HG03439 (cell line): Measurements from ENCODE around the gene TBC1D30.
"Not testable (repeated sequence)": the region's sequence is repeated elsewhere in the genome, so short reads cannot be mapped to it uniquely, and the experiment has no call there.

Experiments
- ATAC-seq: cut with Tn5 transposase; IDR thresholded peaks from one replicate; pipeline ENCODE4 v1.9.1; 2021; ENCODE audit warnings: mild to moderate bottlenecking, moderate library complexity; ENCODE audit not compliant: unreplicated experiment

Gene TBC1D30

GRCh38 chr12:64806173-64806572 lies 18.3 kb upstream of the TBC1D30 start:
- ATAC-seq, result no peak

GRCh38 chr12:64806593-64807460 lies 17.6 kb upstream of the TBC1D30 start:
- ATAC-seq, result no peak

GRCh38 chr12:64808110-64808509 lies 16.3 kb upstream of the TBC1D30 start:
- no peak for ATAC-seq

- no peak for ATAC-seq
Measured at GRCh38 chr12:64810831-64811230, 13.6 kb upstream of the TBC1D30 start.

- no peak for ATAC-seq
Measured at GRCh38 chr12:64813723-64814122, 10.7 kb upstream of the TBC1D30 start.

GRCh38 chr12:64814432-64814831 lies 10.0 kb upstream of the TBC1D30 start:
- ATAC-seq, result no peak

- no peak for ATAC-seq
Measured at GRCh38 chr12:64819816-64820402, 4.5 kb upstream of the TBC1D30 start.

GRCh38 chr12:64820593-64820992 lies 3.9 kb upstream of the TBC1D30 start:
- ATAC-seq, result no peak

GRCh38 chr12:64821116-64821630 lies 3.3 kb upstream of the TBC1D30 start:
- no peak for ATAC-seq

- ATAC-seq, result peak; percentile 27
Measured at GRCh38 chr12:64824130-64824499, 332 bp upstream of the TBC1D30 start.

- ATAC-seq, result peak; percentile 9
Measured at GRCh38 chr12:64825143-64826021, 935 bp downstream of the TBC1D30 start.

- ATAC-seq, result peak; percentile 43
Measured at GRCh38 chr12:64826234-64826633, 1.8 kb downstream of the TBC1D30 start.

GRCh38 chr12:64828713-64829112 lies 4.3 kb downstream of the TBC1D30 start:
- no peak for ATAC-seq

- no peak for ATAC-seq
Measured at GRCh38 chr12:64833928-64834327, 9.5 kb downstream of the TBC1D30 start.

GRCh38 chr12:64835901-64836300 lies 11.5 kb downstream of the TBC1D30 start:
- ATAC-seq, result no peak

GRCh38 chr12:64836856-64837255 lies 12.4 kb downstream of the TBC1D30 start:
- no peak for ATAC-seq

GRCh38 chr12:64837427-64837826 lies 13.0 kb downstream of the TBC1D30 start:
- no peak for ATAC-seq

GRCh38 chr12:64840119-64840518 lies 15.7 kb downstream of the TBC1D30 start:
- no peak for ATAC-seq

- ATAC-seq, result no peak
Measured at GRCh38 chr12:64840949-64841717, 16.7 kb downstream of the TBC1D30 start.

- ATAC-seq, result not testable (repeated sequence)
Measured at GRCh38 chr12:64848409-64848808, 24.0 kb downstream of the TBC1D30 start.
